GM18873 (cell line): ENCODE measurements around the gene OR10H1.
A peak's percentile ranks its signal among the peaks of the same experiment; 100 is the strongest.
"Not testable (repeated sequence)": the region's sequence is repeated elsewhere in the genome, so short reads cannot be mapped to it uniquely, and the experiment has no call there.

Experiments used
- ATAC-seq: cut with Tn5 transposase; IDR thresholded peaks from one replicate; pipeline ENCODE4 v1.9.1; 2021; ENCODE audit warnings: mild to moderate bottlenecking, moderate library complexity, moderate number of reproducible peaks; ENCODE audit not compliant: unreplicated experiment, low FRiP score

OR10H1 gene

GRCh38 chr19:15815306-15815705 lies at the start of gene OR10H1:
Gene OR10H1 (minus strand): TSS chr19:15815664. CDS start chr19:15808037, 7,627 bp downstream.
- no peak for ATAC-seq

- no peak for ATAC-seq
Observed at GRCh38 chr19:15864824-15865223, 49.4 kb upstream of the OR10H1 start.

- ATAC-seq: no peak
Observed at GRCh38 chr19:15863272-15863671, 47.8 kb upstream of the OR10H1 start.

- no peak for ATAC-seq
Observed at GRCh38 chr19:15862444-15862843, 47.0 kb upstream of the OR10H1 start.

- no peak for ATAC-seq
Observed at GRCh38 chr19:15860522-15860921, 45.1 kb upstream of the OR10H1 start.

GRCh38 chr19:15859187-15859586 lies 43.7 kb upstream of the OR10H1 start:
- ATAC-seq: no peak

- no peak for ATAC-seq
Observed at GRCh38 chr19:15850385-15850784, 34.9 kb upstream of the OR10H1 start.

- no peak for ATAC-seq
Observed at GRCh38 chr19:15846923-15847322, 31.5 kb upstream of the OR10H1 start.

- ATAC-seq: not testable (repeated sequence)
Observed at GRCh38 chr19:15843894-15844222, 28.4 kb upstream of the OR10H1 start.

- ATAC-seq: no peak
Observed at GRCh38 chr19:15843203-15843893, 27.9 kb upstream of the OR10H1 start.

- ATAC-seq: no peak
Observed at GRCh38 chr19:15841875-15842569, 26.6 kb upstream of the OR10H1 start.

GRCh38 chr19:15840833-15841232 lies 25.4 kb upstream of the OR10H1 start:
- no peak for ATAC-seq

GRCh38 chr19:15839888-15840287 lies 24.4 kb upstream of the OR10H1 start:
- not testable (repeated sequence) for ATAC-seq

- no peak for ATAC-seq
Observed at GRCh38 chr19:15838351-15838750, 22.9 kb upstream of the OR10H1 start.

- no peak for ATAC-seq
Observed at GRCh38 chr19:15837221-15837731, 21.8 kb upstream of the OR10H1 start.

GRCh38 chr19:15836330-15837220 lies 21.1 kb upstream of the OR10H1 start:
- peak; percentile 97 for ATAC-seq

- not testable (repeated sequence) for ATAC-seq
Observed at GRCh38 chr19:15835565-15836329, 20.3 kb upstream of the OR10H1 start.

- ATAC-seq: not testable (repeated sequence)
Observed at GRCh38 chr19:15834232-15834631, 18.8 kb upstream of the OR10H1 start.

- ATAC-seq: no peak
Observed at GRCh38 chr19:15831626-15832025, 16.2 kb upstream of the OR10H1 start.

- ATAC-seq: no peak
Observed at GRCh38 chr19:15829786-15830185, 14.3 kb upstream of the OR10H1 start.
